WTC11 (cell line): ENCODE results near the gene PF4V1. TPM values are rescaled to one million over a fixed set of nuclear protein-coding genes. Genes with fewer than 3 reads are reported as not detected.

Experiments
- ATAC-seq: fragments of 200-7000 bp; cut with Tn5 transposase; 2 replicates; pipeline ENCODE4 v1.10.0; 2021; ENCODE audit warnings: mild to moderate bottlenecking, moderate library complexity
- CTCF ChIA-PET: fragments of 300-600 bp; sonication (Branson Sonifier 250); formaldehyde crosslinking; loops from one replicate; lab custom pipeline; 2021; ENCODE audit warnings: antibody characterized with exemption; lab: Charles Lee
- POLR2A ChIA-PET: fragments of 350-600 bp; sonication (Branson Sonifier 250); formaldehyde crosslinking; loops from one replicate; lab custom pipeline; 2021; ENCODE audit warnings: antibody characterized with exemption; lab: Charles Lee
- DNase-seq: peaks from one replicate; pipeline ENCODE4 v3.0.0; 2021; ENCODE audit warnings: low spot score
- H3K27ac Mint-ChIP-seq: 2 replicates; pipeline ENCODE4 v1.8.0; 2021; ENCODE audit warnings: mixed read lengths
- H3K27me3 Mint-ChIP-seq: 2 replicates; pipeline ENCODE4 v1.8.0; 2021; ENCODE audit warnings: low read depth, mild to moderate bottlenecking, moderate library complexity, mixed read lengths
- H3K36me3 Mint-ChIP-seq: 2 replicates; pipeline ENCODE4 v1.8.0; 2021; ENCODE audit warnings: mixed read lengths
- H3K4me1 Mint-ChIP-seq: 2 replicates; pipeline ENCODE4 v1.8.0; 2022; ENCODE audit warnings: mixed read lengths
- H3K4me3 Mint-ChIP-seq: 2 replicates; pipeline ENCODE4 v1.8.0; 2021; ENCODE audit warnings: mild to moderate bottlenecking, moderate library complexity, mixed read lengths
- H3K9me3 Mint-ChIP-seq: 2 replicates; pipeline ENCODE4 v1.8.0; 2021; ENCODE audit warnings: mixed read lengths
- CREB1 ChIP-seq: sonication (generic); formaldehyde crosslinking; IDR thresholded peaks from 2 replicates; pipeline ENCODE4 v1.8.0; 2023; ENCODE audit warnings: mild to moderate bottlenecking, missing genetic modification reagents
- EMX1 ChIP-seq: fragments of 250-450 bp; sonication (Bioruptor Pico); IDR thresholded peaks from 2 replicates; pipeline ENCODE4 v1.8.0; 2021; ENCODE audit warnings: mild to moderate bottlenecking
- FOXK1 ChIP-seq: sonication (generic); formaldehyde crosslinking; IDR thresholded peaks from 2 replicates; pipeline ENCODE4 v1.8.0; 2022; ENCODE audit warnings: mild to moderate bottlenecking, moderate library complexity, missing genetic modification reagents
- FOXP1 ChIP-seq: sonication (generic); formaldehyde crosslinking; IDR thresholded peaks from 2 replicates; pipeline ENCODE4 v1.8.0; 2022; ENCODE audit warnings: missing genetic modification reagents, mild to moderate bottlenecking, moderate library complexity, borderline replicate concordance
- GABPB1 ChIP-seq: sonication (generic); formaldehyde crosslinking; IDR thresholded peaks from 2 replicates; pipeline ENCODE4 v1.8.1; 2023; ENCODE audit warnings: mild to moderate bottlenecking, missing genetic modification reagents
- GRHL2 ChIP-seq: fragments of 250-450 bp; sonication (Bioruptor Pico); IDR thresholded peaks from 2 replicates; pipeline ENCODE4 v1.8.0; 2022; ENCODE audit warnings: mild to moderate bottlenecking, moderate library complexity; ENCODE audit not compliant: insufficient replicate concordance, severe bottlenecking
- KAT7 ChIP-seq: sonication (generic); formaldehyde crosslinking; IDR thresholded peaks from 2 replicates; pipeline ENCODE4 v1.8.1; 2023; ENCODE audit warnings: missing genetic modification reagents, mild to moderate bottlenecking, borderline replicate concordance
- NFATC4 ChIP-seq: fragments of 250-450 bp; sonication (Bioruptor Pico); IDR thresholded peaks from 2 replicates; pipeline ENCODE4 v1.9.0; 2021; ENCODE audit warnings: mild to moderate bottlenecking
- NR1H2 ChIP-seq: sonication (generic); formaldehyde crosslinking; IDR thresholded peaks from 2 replicates; pipeline ENCODE4 v1.9.0; 2021; ENCODE audit warnings: mild to moderate bottlenecking, moderate library complexity, missing genetic modification reagents
- SMAD3 ChIP-seq: sonication (generic); formaldehyde crosslinking; IDR thresholded peaks from 2 replicates; pipeline ENCODE4 v1.8.0; 2022; ENCODE audit warnings: missing genetic modification reagents, mild to moderate bottlenecking, borderline replicate concordance
- SMAD4 ChIP-seq: sonication (generic); formaldehyde crosslinking; IDR thresholded peaks from 2 replicates; pipeline ENCODE4 v1.8.0; 2022; ENCODE audit warnings: mild to moderate bottlenecking, missing genetic modification reagents
- SOX15 ChIP-seq: fragments of 250-450 bp; sonication (Bioruptor Pico); IDR thresholded peaks from 2 replicates; pipeline ENCODE4 v1.9.0; 2021; ENCODE audit warnings: mild to moderate bottlenecking
- TEAD1 ChIP-seq: sonication (generic); formaldehyde crosslinking; IDR thresholded peaks from 2 replicates; pipeline ENCODE4 v1.8.0; 2022; ENCODE audit warnings: mild to moderate bottlenecking, missing genetic modification reagents
- ZNF138 ChIP-seq: sonication (generic); formaldehyde crosslinking; conservative IDR thresholded peaks from 2 replicates; pipeline ENCODE4 v1.8.1; 2022; ENCODE audit warnings: mild to moderate bottlenecking, moderate library complexity, missing genetic modification reagents
- ZNF232 ChIP-seq: sonication (generic); formaldehyde crosslinking; IDR thresholded peaks from 2 replicates; pipeline ENCODE4 v1.8.0; 2022; ENCODE audit warnings: mild to moderate bottlenecking, missing genetic modification reagents
- ZNF423 ChIP-seq: fragments of 250-450 bp; sonication (Bioruptor Pico); IDR thresholded peaks from 2 replicates; pipeline ENCODE4 v2.1.2; 2022; ENCODE audit warnings: mild to moderate bottlenecking, moderate library complexity
- ZNF671 ChIP-seq: fragments of 250-450 bp; sonication (Bioruptor Pico); IDR thresholded peaks from 2 replicates; pipeline ENCODE4 v1.8.0; 2021; ENCODE audit warnings: mild to moderate bottlenecking
- total RNA-seq: library from RNA; stranded (reverse); gene quantifications from 3 replicates; pipeline ENCODE4 v1.2.3, GENCODE V29; 2021
- TF ChIP-seq, protein P1 (sequence below): sonication (generic); formaldehyde crosslinking; IDR thresholded peaks from 2 replicates; pipeline ENCODE4 v1.8.0; 2022; ENCODE audit warnings: missing genetic modification reagents
- TF ChIP-seq, protein P2 (sequence below): sonication (generic); formaldehyde crosslinking; IDR thresholded peaks from 2 replicates; pipeline ENCODE4 v1.8.1; 2022; ENCODE audit warnings: low read depth, mild to moderate bottlenecking, moderate library complexity, missing genetic modification reagents, borderline replicate concordance
- TF ChIP-seq, protein P3 (sequence below): sonication (generic); formaldehyde crosslinking; IDR thresholded peaks from 2 replicates; pipeline ENCODE4 v1.8.0; 2022; ENCODE audit warnings: mild to moderate bottlenecking, missing genetic modification reagents
- TF ChIP-seq, protein P4 (sequence below): sonication (generic); formaldehyde crosslinking; IDR thresholded peaks from 2 replicates; pipeline ENCODE4 v1.8.0; 2023; ENCODE audit warnings: missing genetic modification reagents
- TF ChIP-seq, protein P5 (sequence below): sonication (generic); formaldehyde crosslinking; IDR thresholded peaks from 2 replicates; pipeline ENCODE4 v1.8.0; 2022; ENCODE audit warnings: mild to moderate bottlenecking, missing genetic modification reagents
- TF ChIP-seq, protein P6 (sequence below): fragments of 250-450 bp; sonication (Bioruptor Pico); IDR thresholded peaks from 2 replicates; pipeline ENCODE4 v1.9.0; 2021; ENCODE audit warnings: moderate library complexity, mild to moderate bottlenecking, inconsistent platforms, borderline replicate concordance
- TF ChIP-seq, protein P7 (sequence below): sonication (generic); formaldehyde crosslinking; IDR thresholded peaks from 2 replicates; pipeline ENCODE4 v1.8.0; 2022; ENCODE audit warnings: mild to moderate bottlenecking, missing genetic modification reagents
- TF ChIP-seq, protein P8 (sequence below): sonication (generic); formaldehyde crosslinking; IDR thresholded peaks from 2 replicates; pipeline ENCODE4 v1.8.1; 2023; ENCODE audit warnings: mild to moderate bottlenecking, missing genetic modification reagents, moderate library complexity

Gene PF4V1
- total RNA-seq, 1 experiment from 2014 or later: not detected

DNA sequence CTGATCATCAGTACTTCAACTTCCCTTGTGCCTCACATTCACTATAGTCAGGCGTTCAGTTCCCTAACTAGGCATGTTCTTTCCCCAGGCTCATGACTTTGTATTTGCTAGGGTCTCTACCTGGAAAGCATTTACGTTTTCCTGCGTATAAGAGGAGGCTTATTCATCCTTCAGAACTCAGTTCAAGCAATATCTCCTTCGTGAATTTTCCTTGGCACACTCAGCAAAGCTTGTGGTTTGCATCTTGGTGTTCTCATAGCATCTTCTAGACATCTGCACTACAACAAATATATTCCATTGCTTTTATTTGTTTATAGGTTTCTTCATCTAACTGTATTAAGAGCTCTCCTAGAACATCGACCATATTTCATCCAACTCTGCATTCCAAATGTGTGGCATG, 14.0 kb upstream of the PF4V1 start (continued):
- TF ChIP-seq, protein P1, sequence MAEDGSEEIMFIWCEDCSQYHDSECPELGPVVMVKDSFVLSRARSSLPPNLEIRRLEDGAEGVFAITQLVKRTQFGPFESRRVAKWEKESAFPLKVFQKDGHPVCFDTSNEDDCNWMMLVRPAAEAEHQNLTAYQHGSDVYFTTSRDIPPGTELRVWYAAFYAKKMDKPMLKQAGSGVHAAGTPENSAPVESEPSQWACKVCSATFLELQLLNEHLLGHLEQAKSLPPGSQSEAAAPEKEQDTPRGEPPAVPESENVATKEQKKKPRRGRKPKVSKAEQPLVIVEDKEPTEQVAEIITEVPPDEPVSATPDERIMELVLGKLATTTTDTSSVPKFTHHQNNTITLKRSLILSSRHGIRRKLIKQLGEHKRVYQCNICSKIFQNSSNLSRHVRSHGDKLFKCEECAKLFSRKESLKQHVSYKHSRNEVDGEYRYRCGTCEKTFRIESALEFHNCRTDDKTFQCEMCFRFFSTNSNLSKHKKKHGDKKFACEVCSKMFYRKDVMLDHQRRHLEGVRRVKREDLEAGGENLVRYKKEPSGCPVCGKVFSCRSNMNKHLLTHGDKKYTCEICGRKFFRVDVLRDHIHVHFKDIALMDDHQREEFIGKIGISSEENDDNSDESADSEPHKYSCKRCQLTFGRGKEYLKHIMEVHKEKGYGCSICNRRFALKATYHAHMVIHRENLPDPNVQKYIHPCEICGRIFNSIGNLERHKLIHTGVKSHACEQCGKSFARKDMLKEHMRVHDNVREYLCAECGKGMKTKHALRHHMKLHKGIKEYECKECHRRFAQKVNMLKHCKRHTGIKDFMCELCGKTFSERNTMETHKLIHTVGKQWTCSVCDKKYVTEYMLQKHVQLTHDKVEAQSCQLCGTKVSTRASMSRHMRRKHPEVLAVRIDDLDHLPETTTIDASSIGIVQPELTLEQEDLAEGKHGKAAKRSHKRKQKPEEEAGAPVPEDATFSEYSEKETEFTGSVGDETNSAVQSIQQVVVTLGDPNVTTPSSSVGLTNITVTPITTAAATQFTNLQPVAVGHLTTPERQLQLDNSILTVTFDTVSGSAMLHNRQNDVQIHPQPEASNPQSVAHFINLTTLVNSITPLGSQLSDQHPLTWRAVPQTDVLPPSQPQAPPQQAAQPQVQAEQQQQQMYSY (CRISPR knock-in tag): no peak
- TF ChIP-seq ZNF671 (CRISPR knock-in tag) (no peak), SMAD4 (CRISPR knock-in tag) (no peak), EMX1 (CRISPR knock-in tag) (no peak), SOX15 (CRISPR knock-in tag) (no peak), CREB1 (CRISPR knock-in tag) (no peak), FOXK1 (no peak), KAT7 (CRISPR knock-in tag) (no peak), ZNF423 (CRISPR knock-in tag) (no peak)
- TF ChIP-seq, protein P2, sequence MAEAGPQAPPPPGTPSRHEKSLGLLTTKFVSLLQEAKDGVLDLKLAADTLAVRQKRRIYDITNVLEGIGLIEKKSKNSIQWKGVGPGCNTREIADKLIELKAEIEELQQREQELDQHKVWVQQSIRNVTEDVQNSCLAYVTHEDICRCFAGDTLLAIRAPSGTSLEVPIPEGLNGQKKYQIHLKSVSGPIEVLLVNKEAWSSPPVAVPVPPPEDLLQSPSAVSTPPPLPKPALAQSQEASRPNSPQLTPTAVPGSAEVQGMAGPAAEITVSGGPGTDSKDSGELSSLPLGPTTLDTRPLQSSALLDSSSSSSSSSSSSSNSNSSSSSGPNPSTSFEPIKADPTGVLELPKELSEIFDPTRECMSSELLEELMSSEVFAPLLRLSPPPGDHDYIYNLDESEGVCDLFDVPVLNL (CRISPR knock-in tag): no peak
- TF ChIP-seq, protein P3, sequence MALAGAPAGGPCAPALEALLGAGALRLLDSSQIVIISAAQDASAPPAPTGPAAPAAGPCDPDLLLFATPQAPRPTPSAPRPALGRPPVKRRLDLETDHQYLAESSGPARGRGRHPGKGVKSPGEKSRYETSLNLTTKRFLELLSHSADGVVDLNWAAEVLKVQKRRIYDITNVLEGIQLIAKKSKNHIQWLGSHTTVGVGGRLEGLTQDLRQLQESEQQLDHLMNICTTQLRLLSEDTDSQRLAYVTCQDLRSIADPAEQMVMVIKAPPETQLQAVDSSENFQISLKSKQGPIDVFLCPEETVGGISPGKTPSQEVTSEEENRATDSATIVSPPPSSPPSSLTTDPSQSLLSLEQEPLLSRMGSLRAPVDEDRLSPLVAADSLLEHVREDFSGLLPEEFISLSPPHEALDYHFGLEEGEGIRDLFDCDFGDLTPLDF (CRISPR knock-in tag): no peak

DNA sequence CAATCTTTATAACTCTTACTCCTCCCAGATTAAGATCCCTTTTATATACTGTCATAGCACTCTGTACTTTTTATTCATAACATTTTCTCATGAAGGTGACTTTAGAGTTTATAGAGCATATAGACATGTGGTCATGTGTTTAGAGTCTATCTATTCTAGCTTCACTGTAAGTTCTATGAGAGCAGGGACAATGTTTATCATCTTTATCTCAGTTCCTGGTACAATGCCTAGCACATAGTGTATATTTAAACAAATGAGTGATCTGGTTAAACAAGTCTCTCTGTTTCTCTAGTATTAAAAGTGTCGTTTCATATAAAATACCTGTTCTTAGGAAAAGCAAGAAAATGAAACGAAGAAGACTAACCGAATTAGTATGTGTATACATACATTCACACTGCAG, 13.4 kb upstream of the PF4V1 start:
- no peaks in the 10 kb centered on the region for H3K9me3 Mint-ChIP-seq
- ATAC-seq (no peak), DNase-seq (no peak)
- no peak overlapping the region for H3K4me3 Mint-ChIP-seq
- TF ChIP-seq TEAD1: no peak
- TF ChIP-seq FOXK1: no peak
- no peak for TF ChIP-seq ZNF138 (CRISPR knock-in tag)
- TF ChIP-seq, protein P4, sequence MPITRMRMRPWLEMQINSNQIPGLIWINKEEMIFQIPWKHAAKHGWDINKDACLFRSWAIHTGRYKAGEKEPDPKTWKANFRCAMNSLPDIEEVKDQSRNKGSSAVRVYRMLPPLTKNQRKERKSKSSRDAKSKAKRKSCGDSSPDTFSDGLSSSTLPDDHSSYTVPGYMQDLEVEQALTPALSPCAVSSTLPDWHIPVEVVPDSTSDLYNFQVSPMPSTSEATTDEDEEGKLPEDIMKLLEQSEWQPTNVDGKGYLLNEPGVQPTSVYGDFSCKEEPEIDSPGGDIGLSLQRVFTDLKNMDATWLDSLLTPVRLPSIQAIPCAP: no peak
- TF ChIP-seq NFATC4 (CRISPR knock-in tag): no peak
- TF ChIP-seq, protein P5, sequence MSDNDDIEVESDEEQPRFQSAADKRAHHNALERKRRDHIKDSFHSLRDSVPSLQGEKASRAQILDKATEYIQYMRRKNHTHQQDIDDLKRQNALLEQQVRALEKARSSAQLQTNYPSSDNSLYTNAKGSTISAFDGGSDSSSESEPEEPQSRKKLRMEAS: no peak
- TF ChIP-seq, protein P6, sequence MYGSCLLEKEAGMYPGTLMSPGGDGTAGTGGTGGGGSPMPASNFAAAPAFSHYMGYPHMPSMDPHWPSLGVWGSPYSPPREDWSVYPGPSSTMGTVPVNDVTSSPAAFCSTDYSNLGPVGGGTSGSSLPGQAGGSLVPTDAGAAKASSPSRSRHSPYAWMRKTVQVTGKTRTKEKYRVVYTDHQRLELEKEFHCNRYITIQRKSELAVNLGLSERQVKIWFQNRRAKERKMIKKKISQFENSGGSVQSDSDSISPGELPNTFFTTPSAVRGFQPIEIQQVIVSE: no peak
- POLR2A ChIA-PET: no interaction called here
- H3K36me3 Mint-ChIP-seq: no peaks in the 10 kb centered on the region
- H3K27me3 Mint-ChIP-seq: peaks cover 35% of the 10 kb centered on the region
- CTCF ChIA-PET: no interaction called here
- H3K4me1 Mint-ChIP-seq: peaks cover 24% of the 10 kb centered on the region
- H3K27ac Mint-ChIP-seq: no peak overlapping the region

DNA sequence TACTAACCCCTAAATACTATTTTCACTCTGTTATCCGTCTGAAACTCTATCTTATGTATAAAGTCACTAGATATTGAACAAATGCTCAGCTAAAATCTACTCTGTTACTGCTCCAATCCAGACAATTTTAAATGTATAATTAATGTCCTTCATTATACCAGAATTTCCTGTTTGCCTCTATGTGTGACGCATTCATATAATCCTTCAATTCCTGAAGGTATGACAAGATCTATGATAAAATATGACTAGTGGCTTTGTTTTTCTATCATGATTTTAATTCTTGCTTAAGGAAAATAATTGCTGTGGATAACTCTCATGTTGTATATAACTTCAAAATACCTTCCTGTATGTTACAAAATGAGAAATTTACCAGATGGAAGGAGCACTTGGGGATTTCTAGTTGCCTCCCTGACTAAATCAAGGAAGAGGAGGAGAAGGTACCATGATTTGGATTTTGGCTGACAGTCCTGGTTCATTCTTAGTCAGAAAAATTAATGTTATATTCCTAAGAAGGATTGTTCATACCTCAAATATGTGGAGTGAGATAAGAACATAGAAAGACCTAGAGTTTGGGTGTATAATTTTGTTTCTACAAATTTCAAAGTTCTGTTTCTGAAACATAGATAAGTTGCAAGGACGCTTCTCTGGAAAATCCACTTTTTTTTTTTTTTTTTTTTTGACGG, 11.7 kb upstream of the PF4V1 start:
- Mint-ChIP-seq H3K9me3 (no peaks in the 10 kb centered on the region), H3K4me3 (no peak overlapping the region), H3K27me3 (peaks cover 32% of the 10 kb centered on the region), H3K27ac (no peak overlapping the region), H3K36me3 (no peaks in the 10 kb centered on the region), H3K4me1 (peaks cover 25% of the 10 kb centered on the region)
- DNase-seq (no peak), ATAC-seq (no peak)
- TF ChIP-seq SMAD3 (CRISPR knock-in tag) (no peak), FOXP1 (CRISPR knock-in tag) (no peak), ZNF423 (CRISPR knock-in tag) (no peak), ZNF232 (CRISPR knock-in tag) (no peak), GABPB1 (CRISPR knock-in tag) (no peak), SOX15 (CRISPR knock-in tag) (no peak), NR1H2 (CRISPR knock-in tag) (no peak), GRHL2 (CRISPR knock-in tag) (no peak)
- TF ChIP-seq, protein P7, sequence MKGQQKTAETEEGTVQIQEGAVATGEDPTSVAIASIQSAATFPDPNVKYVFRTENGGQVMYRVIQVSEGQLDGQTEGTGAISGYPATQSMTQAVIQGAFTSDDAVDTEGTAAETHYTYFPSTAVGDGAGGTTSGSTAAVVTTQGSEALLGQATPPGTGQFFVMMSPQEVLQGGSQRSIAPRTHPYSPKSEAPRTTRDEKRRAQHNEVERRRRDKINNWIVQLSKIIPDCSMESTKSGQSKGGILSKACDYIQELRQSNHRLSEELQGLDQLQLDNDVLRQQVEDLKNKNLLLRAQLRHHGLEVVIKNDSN (CRISPR knock-in tag): no peak
- TF ChIP-seq, protein P8, sequence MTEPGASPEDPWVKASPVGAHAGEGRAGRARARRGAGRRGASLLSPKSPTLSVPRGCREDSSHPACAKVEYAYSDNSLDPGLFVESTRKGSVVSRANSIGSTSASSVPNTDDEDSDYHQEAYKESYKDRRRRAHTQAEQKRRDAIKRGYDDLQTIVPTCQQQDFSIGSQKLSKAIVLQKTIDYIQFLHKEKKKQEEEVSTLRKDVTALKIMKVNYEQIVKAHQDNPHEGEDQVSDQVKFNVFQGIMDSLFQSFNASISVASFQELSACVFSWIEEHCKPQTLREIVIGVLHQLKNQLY (CRISPR knock-in tag): no peak
- CTCF ChIA-PET: interaction anchor here (2.3 kb wide), 1 partner anchor 23 kb away, joined by 7 read pairs; no protein-coding TSS in a partner anchor
- POLR2A ChIA-PET: no interaction called here
